Hematopoietic multipotent progenitor cell (in vitro differentiated cells): ENCODE results near the gene VIPR2. TPM values are rescaled to one million over a fixed set of nuclear protein-coding genes. Genes with fewer than 3 reads are reported as not detected.

Experiments
- DNase-seq, 3 donors: peaks; one replicate each; pipeline ENCODE4 v3.0.0-alpha.2; 2011 to 2015; ENCODE audit warnings: low read depth in 2 of 3, low spot score in 2 of 3
- total RNA-seq: library from RNA; depleted of rRNA; stranded (reverse); fragments of >200 nt; gene quantifications from one replicate; pipeline ENCODE4 v1.2.3, GENCODE V29; 2012

Gene VIPR2
- total RNA-seq, 1 donor, result 0.27 TPM

DNA sequence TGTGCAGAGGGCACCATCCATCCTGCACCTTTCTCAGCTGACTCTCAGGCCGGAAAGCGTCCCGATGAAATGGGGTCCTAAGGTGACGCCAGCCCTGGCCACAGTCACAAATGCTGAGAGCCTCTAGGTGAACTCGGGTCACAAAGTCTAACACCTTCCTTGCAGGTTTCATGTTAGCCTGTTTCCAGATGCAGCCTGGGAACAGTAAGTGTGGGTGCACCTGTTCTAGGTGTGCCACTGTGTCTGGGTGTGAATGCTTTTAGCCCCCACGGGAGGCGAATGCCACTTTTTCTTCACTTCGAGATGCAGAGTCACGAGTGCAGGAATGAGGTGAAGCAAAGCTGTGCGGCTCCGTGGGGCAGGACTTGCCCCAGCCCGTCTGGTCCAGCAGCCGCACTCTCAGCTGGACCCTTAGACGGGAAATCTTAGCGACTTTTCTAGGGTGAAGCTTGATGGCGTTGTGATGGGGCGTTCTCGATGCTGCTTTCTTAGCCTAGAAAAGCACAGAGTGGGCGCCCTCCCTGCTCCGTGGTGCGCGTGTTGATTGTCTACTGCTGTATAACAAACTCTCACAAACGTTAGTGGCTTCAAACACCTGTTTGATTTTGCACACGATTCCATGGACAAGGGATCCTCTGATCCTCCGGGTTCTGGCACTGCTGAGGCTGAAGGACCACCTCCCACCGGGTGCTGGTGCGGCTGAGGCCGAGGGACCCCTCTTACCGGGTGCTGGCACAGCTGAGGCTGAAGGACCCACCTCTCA is 13.6 kb upstream of the VIPR2 start:
- no peak for DNase-seq

- no peak for DNase-seq
Observed at GRCh38 chr7:159157714-159158113, 13.0 kb upstream of the VIPR2 start.

DNA sequence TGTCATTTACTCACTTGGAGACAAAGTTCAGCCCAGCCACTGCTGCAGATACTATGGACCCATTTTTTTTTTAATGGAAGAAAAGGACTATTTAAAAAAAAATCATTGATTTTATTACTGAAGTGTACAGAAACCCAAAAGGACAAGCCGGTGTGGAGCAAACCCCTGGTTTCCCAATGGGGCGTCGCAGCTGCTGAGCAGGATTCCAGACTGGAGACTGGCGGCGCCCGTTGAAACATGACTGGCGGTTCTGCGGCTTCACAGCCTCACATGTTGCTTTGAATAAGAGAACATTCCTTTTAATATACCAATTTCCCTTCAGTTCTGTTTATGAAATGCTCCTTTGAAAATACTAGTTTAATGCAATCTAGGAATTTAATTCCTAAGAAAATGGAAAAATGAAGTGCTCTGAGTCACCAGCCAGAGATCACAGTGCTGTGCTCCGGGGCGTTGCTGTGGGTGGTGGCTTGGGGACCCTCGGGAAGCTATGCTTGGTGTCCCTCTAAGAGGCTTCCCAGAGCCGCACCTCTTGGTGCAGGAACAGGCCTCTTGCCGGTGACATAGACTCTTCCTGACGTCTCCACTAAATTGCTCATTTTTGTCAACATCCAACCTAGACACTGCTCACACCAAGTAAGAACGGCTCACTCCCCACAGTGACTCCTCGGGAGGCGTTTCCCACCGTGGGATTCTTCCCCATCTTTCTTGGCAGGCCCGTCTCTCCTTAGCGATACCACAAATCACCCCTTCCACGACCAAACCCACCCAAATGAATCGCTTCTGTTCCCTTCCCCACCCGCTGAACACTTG is 12.0 kb upstream of the VIPR2 start:
- no peak for DNase-seq

DNA sequence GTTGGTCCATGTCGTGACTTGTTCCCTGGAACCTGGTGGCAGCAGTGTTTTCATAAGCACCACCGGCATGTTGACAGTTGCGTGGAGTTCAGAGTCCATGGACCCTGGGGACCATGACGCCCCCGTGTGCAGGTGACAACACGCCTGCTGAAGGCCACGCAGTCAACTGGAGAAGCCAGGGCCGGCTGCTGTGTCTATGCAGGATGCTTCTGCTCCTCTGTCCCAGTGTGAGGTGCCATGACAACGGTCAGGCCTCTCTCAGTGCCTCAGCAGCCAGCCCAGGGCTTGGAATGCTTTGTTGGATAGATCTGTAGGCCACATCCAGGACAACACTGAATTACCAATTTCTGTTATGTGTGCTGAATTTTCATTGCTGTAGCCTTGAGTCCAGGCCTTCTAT is 10.7 kb upstream of the VIPR2 start:
- DNase-seq, result no peak

- no peak for DNase-seq
Observed at GRCh38 chr7:159154243-159154642, 9.6 kb upstream of the VIPR2 start.

DNA sequence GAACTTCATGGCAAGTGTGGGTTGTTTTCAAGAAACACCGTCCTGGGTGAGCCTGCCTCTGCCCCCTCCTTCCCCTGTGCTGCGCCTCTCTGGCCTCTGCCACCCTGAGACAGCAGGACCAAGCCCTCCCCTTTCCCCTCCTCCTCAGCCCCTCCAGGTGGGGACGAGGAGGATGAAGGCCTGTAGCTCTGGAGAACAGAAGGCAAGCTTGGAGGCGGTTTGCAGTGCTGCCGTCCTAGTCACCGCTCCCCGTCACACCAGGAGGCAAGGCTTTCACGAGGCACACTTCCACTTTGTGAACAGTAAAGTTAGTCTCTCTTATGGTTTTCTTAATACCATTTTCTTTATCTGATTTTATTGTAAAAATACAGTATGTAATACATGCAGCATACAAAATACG is 8.8 kb upstream of the VIPR2 start:
- DNase-seq, result no peak

GRCh38 chr7:159152816-159153215 is 8.1 kb upstream of the VIPR2 start:
- no peak for DNase-seq

DNA sequence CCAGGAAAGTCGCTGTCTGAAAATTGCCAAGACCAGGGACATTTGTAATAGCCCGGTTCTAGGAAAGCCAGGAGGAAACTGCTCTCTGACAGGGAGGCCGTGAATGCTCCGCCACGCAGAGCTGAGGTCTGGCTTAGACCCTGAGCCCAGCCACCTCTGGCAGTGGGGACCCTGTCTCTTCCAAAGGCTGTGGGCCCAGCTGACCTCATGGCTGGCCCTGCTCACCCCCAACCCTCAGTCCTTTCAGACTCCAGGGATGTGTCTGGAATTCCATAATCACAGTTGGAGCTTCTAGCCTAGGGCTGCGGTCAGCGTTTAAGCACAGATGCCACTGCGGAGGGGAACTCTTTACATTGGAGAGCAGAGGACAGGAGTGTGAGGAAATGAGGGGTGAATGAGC is 6.6 kb upstream of the VIPR2 start:
- no peak for DNase-seq

GRCh38 chr7:159149488-159149887 is 4.8 kb upstream of the VIPR2 start:
- DNase-seq, result no peak

DNA sequence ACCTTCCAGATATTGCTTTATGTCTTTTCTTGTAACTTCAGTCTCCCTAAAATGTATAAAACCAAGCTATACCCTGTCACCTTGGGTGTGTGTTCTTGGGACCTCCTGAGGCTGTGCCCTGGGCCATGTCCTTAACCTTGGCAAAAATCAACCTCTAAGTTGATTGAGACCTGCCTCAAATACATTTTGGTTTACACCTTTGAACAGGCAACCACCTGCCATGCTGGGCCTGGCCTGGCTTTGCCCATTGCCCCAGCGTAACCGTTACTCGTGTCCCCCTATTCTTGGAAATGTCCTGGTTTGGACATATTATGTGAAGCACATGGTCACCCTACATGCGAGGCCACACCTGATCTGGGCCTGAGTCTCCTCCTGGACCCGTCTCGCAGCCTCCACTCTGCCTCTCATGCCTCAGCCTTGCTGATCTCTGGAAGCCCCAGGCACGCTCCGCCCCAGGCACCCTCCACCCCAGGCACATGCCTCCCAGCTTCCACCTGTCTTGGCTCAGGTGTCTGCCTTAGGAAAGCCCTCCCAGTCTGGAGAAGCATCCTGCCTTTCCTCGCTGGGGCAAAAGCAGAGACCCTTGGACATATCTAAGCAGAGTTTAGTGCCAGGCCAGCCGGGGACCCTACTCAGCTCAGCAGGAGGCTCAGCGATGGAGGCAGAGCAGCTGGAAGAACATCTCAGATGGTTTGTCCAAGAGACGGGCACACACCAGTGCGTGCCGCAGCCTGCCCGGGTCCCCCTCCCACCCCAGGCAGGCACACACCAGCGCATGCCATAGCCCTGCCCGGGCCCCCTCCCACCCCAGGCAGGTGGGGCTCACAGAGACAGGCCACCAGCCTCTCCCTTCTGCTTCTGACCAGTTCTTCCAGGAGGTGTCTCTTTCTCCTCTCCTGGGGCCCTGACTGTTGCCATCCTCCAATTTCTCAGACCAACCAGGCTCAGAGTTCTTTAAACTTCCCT is 4.0 kb upstream of the VIPR2 start:
- no peak for DNase-seq

- DNase-seq, result no peak
Observed at GRCh38 chr7:159147687-159148086, 3.0 kb upstream of the VIPR2 start.

DNA sequence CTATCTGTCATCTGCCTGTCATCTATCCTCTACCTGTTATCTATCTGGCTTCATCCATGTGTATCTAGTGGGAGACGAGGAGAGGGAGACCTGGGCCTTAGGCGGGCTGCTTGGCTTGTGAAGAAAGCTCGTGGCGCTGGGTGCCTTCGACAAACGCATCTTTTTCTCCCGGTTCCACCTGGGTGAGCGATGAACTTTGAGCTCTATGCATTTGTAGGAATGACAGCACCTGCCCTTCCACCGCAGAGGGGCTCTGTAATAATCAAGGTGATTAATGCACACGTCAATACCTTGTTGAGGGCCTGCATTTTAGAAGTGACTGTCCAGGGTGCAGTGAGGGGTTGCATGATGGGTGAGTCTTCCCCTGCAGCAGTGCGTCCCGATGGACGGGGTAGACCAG is 2.6 kb upstream of the VIPR2 start:
- no peak for DNase-seq

GRCh38 chr7:159146084-159146858 is 1.6 kb upstream of the VIPR2 start:
- no peak for DNase-seq

DNA sequence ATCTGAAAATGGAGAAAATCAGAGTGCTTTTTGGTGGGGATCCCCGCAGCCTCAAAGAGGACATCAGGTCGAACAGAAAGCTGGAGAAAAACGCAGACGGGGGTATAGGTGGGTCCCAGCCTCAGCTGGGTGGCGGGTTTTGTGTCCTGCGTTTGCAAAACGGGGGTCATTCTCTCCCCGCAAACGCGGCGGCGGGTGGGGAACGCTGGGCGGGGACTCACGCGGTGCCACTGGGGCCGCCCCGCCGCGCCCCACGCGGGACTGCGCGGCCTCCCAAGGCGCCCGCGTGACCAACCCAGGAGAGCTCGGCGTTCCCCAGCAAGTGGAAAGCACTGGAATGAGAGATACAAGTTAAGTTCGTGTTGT is 806 bp upstream of the VIPR2 start:
- peak in 1 of 3 donors; percentile 13 for DNase-seq

GRCh38 chr7:159143780-159144757 is 598 bp downstream of the VIPR2 start:
- DNase-seq, result no peak

- no peak for DNase-seq
Observed at GRCh38 chr7:159142730-159143129, 1.9 kb downstream of the VIPR2 start.

DNA sequence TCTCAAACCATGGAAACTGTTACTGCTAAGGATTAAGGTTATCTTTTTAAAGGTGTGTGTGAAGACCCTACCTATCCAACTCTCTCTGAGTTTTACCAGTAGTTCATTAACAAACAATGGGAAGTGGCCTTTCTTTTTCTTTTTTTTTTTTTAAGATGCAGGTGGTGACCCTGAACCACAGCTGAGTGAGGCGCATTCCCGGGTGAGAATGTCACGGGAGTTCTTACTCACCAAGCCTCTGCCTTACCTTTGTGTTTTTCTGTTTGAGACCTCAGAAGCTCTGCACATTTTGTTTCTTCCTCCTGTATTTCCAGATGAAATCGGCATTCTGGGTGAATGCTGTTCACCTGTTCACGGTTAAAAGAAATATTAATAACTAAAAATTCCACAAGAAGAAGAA is 2.5 kb downstream of the VIPR2 start:
- DNase-seq, result no peak

- no peak for DNase-seq
Observed at GRCh38 chr7:159141660-159142059, 3.0 kb downstream of the VIPR2 start.

- DNase-seq, result no peak
Observed at GRCh38 chr7:159141167-159141566, 3.5 kb downstream of the VIPR2 start.
